Karpas-422 (cell line): ENCODE measurements around the gene SMARCC1. TPM values are rescaled to one million over a fixed set of nuclear protein-coding genes. Genes with fewer than 3 reads are reported as not detected.

Experiments used
- DNase-seq: peaks from one replicate; pipeline ENCODE4 v3.0.0-alpha.2; 2015
- H2AFZ ChIP-seq: fragments of 200-600 bp; sonication (generic); 2 replicates; pipeline ENCODE4 v1.6.1; 2014; ENCODE audit warnings: antibody characterized with exemption, low read length, mixed read lengths
- H3K27ac ChIP-seq: fragments of 200-600 bp; sonication (generic); 2 replicates; pipeline ENCODE4 v1.5.1; 2014; ENCODE audit warnings: mild to moderate bottlenecking, low read length, moderate library complexity
- H3K27me3 ChIP-seq: fragments of 200-600 bp; sonication (generic); 2 replicates; pipeline ENCODE4 v1.6.1; 2014; ENCODE audit warnings: low read length, mixed read lengths
- H3K36me3 ChIP-seq: fragments of 200-600 bp; sonication (generic); 2 replicates; pipeline ENCODE4 v1.6.1; 2014; ENCODE audit warnings: low read length, mixed read lengths; ENCODE audit not compliant: insufficient read depth
- H3K4me1 ChIP-seq: fragments of 200-600 bp; sonication (generic); 2 replicates; pipeline ENCODE4 v1.6.1; 2014; ENCODE audit warnings: mild to moderate bottlenecking, low read length, mixed read lengths
- H3K4me2 ChIP-seq: fragments of 200-600 bp; sonication (generic); 2 replicates; pipeline ENCODE4 v1.6.1; 2014; ENCODE audit warnings: low read length, low read depth, mild to moderate bottlenecking; ENCODE audit not compliant: poor library complexity, severe bottlenecking
- H3K4me3 ChIP-seq: fragments of 200-600 bp; sonication (generic); 2 replicates; pipeline ENCODE4 v1.5.1; 2014; ENCODE audit warnings: mild to moderate bottlenecking, antibody characterized with exemption, low read length, mixed read lengths
- H3K79me2 ChIP-seq: fragments of 200-600 bp; sonication (generic); 2 replicates; pipeline ENCODE4 v1.6.1; 2014; ENCODE audit warnings: mild to moderate bottlenecking, low read length, mixed read lengths
- H3K9ac ChIP-seq: fragments of 200-600 bp; sonication (generic); 2 replicates; pipeline ENCODE4 v1.6.0; 2014; ENCODE audit warnings: low read length
- H3K9me2 ChIP-seq: fragments of 200-600 bp; sonication (generic), shearing (Covaris generic); replicated peaks from 2 replicates; pipeline ENCODE4 v1.6.0; 2014; ENCODE audit warnings: mild to moderate bottlenecking, low read length, moderate library complexity; ENCODE audit not compliant: insufficient read depth
- H3K9me3 ChIP-seq: fragments of 300-700, 200-600 bp; sonication (generic); 2 replicates; pipeline ENCODE4 v1.6.1; 2014; ENCODE audit warnings: low read length, mixed read lengths
- H4K20me1 ChIP-seq: fragments of 200-600 bp; sonication (generic); 2 replicates; pipeline ENCODE4 v1.6.1; 2014; ENCODE audit warnings: mild to moderate bottlenecking, antibody characterized with exemption, low read length, low read depth; ENCODE audit not compliant: insufficient read depth
- total RNA-seq: library from RNA; depleted of rRNA; stranded (reverse); fragments of >200 nt; shearing (Covaris generic); gene quantifications from 2 replicates; pipeline ENCODE4 v1.2.3, GENCODE V29; 2014; ENCODE audit warnings: low replicate concordance

Gene SMARCC1
- total RNA-seq, 1 experiment from 2014 or later: 71.3 TPM

- Histone ChIP-seq H3K79me2 (no peaks in the 10 kb centered on the region), H3K36me3 (no peaks in the 10 kb centered on the region), H3K27ac (no peak overlapping the region)
These were observed 201.8 kb downstream of the SMARCC1 start for GRCh38 chr3:47579875-47580274.

DNA sequence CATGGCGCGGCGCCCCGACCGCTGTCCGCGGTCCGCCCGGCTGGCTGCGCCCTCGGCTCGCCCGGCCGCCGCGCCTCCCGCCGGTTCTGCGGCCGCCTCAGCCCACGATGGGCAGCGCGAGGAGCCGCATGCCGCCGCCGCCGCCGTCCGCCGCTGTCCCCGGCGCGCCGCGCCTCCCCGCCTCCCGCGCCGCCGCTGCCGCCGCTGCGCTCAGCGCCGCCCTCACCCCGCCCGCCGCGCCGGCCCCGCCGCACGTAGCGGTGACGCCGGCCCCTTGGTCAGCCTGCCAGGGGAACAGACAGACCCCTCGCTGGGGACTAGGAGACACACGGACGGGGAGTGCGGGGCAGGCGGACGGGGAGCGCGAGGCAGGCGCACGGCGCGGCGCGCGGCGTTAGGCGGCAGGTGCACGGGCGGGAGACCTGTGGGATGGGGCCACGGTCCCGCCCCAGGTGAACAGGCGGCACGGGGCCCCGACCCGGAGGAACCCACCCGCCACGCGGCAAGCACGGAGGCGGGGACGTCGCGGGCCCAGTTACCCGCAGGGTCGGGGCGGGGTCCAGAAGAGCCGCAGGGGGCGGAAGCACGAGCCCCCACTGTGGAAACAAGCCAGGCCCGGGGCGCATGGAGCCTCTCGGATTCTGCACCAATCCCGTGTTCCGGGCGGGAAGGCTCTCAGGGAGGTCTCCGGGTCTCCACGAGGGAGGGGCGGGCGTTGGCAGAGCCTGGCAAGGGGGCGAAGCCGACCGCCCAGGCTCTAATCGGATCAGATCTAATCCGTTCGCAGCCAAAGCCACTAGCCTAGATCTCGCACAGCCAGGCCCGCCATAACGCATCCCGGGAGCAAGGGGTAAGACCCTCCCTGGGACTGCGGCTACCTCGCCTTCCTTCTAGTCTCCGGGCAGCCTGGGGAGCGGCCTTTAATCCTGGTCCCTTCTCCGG is 202.7 kb downstream of the SMARCC1 start, which contains the start of gene CSPG5:
Gene CSPG5, minus strand, starts transcription at position 175 of the 942 bp plus-strand sequence. Its CDS starts 172 bp downstream, at position 3.
- H3K36me3 ChIP-seq: no peaks in the 10 kb centered on the region
- H3K4me2 ChIP-seq: peak within 1 kb of the TSS; percentile 42
- no peaks in the 10 kb centered on the region for H4K20me1 ChIP-seq
- H3K9me3 ChIP-seq: no peaks in the 10 kb centered on the region
- no peak within 1 kb of the TSS for H3K9ac ChIP-seq
- no peak within 1 kb of the TSS for H3K27ac ChIP-seq
- no peak for DNase-seq
- no peaks in the 10 kb centered on the region for H3K79me2 ChIP-seq
- no peaks in the 10 kb centered on the region for H3K27me3 ChIP-seq
- H3K9me2 ChIP-seq: no peaks in the 10 kb centered on the region
- H2AFZ ChIP-seq: no peak within 1 kb of the TSS
- peaks cover 2% of the 10 kb centered on the region for H3K4me1 ChIP-seq
- no peak within 1 kb of the TSS for H3K4me3 ChIP-seq

More at GRCh38 chr3:47579875-47580274, 201.8 kb downstream of the SMARCC1 start:
- Histone ChIP-seq H3K9ac (no peak overlapping the region), H3K4me3 (no peak overlapping the region), H3K27me3 (no peaks in the 10 kb centered on the region), H3K9me3 (no peaks in the 10 kb centered on the region), H4K20me1 (no peaks in the 10 kb centered on the region), H3K4me2 (no peak overlapping the region), H3K9me2 (no peaks in the 10 kb centered on the region), H3K4me1 (no peaks in the 10 kb centered on the region), H2AFZ (no peak overlapping the region)
- no peak for DNase-seq

DNA sequence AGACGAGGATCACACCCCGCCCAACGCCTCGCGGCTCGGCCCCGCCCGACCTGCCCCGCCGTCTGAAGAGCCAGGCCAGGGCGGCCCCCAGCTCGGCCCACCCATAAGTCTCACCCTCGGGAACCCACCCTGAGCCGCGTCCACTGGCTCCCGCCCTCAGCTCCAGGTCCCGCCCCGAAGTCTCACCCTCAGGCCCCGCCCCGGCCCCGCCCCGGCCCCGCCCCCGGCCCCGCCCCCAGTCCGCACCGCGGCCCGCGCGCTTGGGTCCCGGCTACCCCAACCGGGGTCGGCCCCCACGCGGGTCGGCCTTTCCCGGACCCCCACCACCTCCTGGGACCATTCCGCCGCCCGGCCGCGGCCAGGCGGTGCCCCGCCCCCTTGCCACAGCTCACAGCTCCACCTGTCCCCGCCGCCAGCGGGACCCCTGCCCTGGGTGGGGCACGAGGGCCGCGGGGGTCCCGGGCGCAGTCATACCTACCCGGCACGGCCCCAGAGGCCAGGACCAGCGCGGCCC is 203.5 kb downstream of the SMARCC1 start:
- Histone ChIP-seq H2AFZ (no peak overlapping the region), H3K9me2 (no peaks in the 10 kb centered on the region), H3K79me2 (no peaks in the 10 kb centered on the region), H3K36me3 (no peaks in the 10 kb centered on the region), H3K4me3 (no peak overlapping the region), H3K27me3 (no peaks in the 10 kb centered on the region), H3K4me2 (peak overlapping the region; percentile 42), H3K4me1 (peaks cover 10% of the 10 kb centered on the region), H3K9ac (no peak overlapping the region), H4K20me1 (no peaks in the 10 kb centered on the region), H3K27ac (no peak overlapping the region), H3K9me3 (no peaks in the 10 kb centered on the region)
- DNase-seq: no peak

DNA sequence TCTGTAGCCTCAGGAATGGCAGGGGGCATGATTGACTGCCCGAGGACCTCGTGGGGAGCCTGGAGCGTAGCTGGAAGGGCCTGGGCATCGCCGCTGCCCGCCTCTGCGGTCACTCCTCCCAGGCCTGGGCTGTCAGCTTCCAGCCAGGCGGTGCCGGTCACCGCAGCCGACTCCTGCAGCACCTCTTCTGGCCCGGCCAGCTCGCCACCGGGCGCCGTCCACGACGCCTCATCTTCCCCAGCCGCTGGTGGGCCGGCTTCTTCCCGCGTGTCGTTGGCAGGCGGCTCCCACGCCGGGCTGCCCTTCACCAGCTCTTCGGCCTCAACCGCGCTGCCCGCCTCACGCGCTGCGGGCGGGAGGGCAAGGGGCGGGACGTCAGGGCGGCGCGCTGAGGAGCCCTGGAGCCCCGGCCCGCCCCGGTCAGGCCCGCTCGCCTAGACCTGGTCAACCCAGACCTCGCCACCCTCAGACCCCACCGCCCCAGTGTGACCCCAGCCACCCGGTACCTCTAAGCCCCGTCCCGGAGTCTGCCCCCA is 204.0 kb downstream of the SMARCC1 start:
- Histone ChIP-seq H4K20me1 (no peaks in the 10 kb centered on the region), H3K9me2 (no peaks in the 10 kb centered on the region), H3K27ac (no peak overlapping the region), H3K36me3 (no peaks in the 10 kb centered on the region), H3K4me3 (no peak overlapping the region), H3K9ac (no peak overlapping the region), H2AFZ (no peak overlapping the region), H3K9me3 (no peaks in the 10 kb centered on the region), H3K79me2 (no peaks in the 10 kb centered on the region), H3K4me1 (peaks cover 11% of the 10 kb centered on the region), H3K27me3 (no peaks in the 10 kb centered on the region), H3K4me2 (no peak overlapping the region)
- no peak for DNase-seq

DNA sequence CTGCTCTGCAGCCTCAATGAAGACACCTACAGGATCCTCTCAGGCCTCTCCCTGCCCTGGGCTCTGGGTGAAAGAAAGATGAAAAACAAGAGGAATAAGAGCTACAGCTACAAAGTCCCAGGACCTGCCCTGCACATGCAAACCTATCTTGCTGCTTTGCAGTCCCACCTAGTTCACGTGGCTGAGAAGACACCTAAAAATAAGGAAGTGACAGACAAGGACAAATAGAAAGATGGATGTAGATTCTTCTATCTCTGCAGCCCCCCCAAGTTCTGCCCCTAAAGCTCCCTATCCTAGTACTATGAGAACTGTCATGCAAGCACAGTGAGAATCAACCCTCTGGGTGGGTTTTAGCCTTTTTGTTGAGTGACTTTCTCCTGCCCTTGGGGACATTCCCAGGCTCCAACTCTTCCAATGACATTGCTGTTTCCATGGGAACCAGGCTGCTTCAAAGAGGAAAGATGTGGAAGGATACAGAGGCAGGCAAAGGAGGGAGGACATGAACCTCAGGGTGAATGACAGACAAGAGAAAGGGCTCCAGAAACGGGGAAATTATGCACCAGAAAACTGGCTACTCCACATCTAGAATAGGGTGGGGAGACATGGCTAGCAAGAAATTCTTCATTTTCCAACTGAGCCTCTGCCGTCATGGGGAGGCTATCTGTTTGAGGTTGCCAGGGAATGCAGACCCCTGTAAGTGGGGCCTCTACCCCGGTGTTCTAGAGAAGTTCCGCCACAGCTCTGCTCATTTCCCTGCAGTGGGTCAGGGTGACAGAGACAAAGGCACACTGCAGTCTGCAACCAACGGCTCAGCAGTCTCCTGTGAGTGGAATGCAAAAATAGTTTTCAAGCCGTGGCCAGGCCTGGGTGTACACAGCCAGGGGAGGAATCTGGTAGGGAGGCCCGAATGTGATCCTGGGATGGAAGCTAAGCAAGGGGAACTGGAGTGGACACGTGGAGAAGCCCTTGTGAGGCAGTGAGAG is 208.2 kb downstream of the SMARCC1 start:
- no peaks in the 10 kb centered on the region for H3K9me3 ChIP-seq
- no peak overlapping the region for H3K27ac ChIP-seq

GRCh38 chr3:47571391-47572175 is 210.1 kb downstream of the SMARCC1 start:
- H3K4me1 ChIP-seq: peaks cover 11% of the 10 kb centered on the region
- H3K9me3 ChIP-seq: no peaks in the 10 kb centered on the region
- H3K27me3 ChIP-seq: no peaks in the 10 kb centered on the region
- no peaks in the 10 kb centered on the region for H3K36me3 ChIP-seq
- no peaks in the 10 kb centered on the region for H4K20me1 ChIP-seq
- H3K4me2 ChIP-seq: no peak overlapping the region
- H3K9ac ChIP-seq: no peak overlapping the region
- H3K79me2 ChIP-seq: no peaks in the 10 kb centered on the region
- no peak overlapping the region for H2AFZ ChIP-seq
- no peak overlapping the region for H3K27ac ChIP-seq
- DNase-seq: no peak
- H3K9me2 ChIP-seq: no peaks in the 10 kb centered on the region
- H3K4me3 ChIP-seq: no peak overlapping the region

More for the DNA sequence above, 208.2 kb downstream of the SMARCC1 start:
- H3K4me1 ChIP-seq: peaks cover 11% of the 10 kb centered on the region
- no peak for DNase-seq
- H3K9me2 ChIP-seq: no peaks in the 10 kb centered on the region
- H3K27me3 ChIP-seq: no peaks in the 10 kb centered on the region
- H3K79me2 ChIP-seq: no peaks in the 10 kb centered on the region
- H3K9ac ChIP-seq: no peak overlapping the region
- no peak overlapping the region for H3K4me3 ChIP-seq
- H2AFZ ChIP-seq: peak overlapping the region; percentile 42; the same call in 1 of the 2 replicates
- no peaks in the 10 kb centered on the region for H4K20me1 ChIP-seq
- no peak overlapping the region for H3K4me2 ChIP-seq
- H3K36me3 ChIP-seq: no peaks in the 10 kb centered on the region

DNA sequence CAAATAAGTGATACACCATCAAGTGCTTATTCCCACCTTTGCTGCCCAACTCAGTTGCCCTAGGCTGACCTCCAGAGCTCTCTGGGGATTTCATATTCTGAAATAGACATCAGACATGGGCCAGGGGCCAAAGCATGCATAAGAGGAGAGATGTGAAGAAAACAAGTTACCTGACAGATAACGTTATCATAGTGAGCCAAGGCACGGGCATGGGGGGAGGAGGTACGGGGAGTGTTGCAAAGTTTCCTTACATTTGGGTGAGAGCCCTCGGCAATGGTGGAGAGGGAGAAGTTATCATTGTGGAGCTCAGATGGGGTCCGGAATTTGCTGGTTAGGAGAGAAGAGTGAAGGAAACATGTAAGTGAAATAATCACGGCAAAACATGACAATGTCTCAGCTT is 212.8 kb downstream of the SMARCC1 start:
- no peak for DNase-seq
- Histone ChIP-seq H3K27me3 (no peaks in the 10 kb centered on the region), H3K9me3 (no peaks in the 10 kb centered on the region), H3K4me3 (no peak overlapping the region), H3K9me2 (no peaks in the 10 kb centered on the region), H3K27ac (no peak overlapping the region), H3K9ac (no peak overlapping the region), H4K20me1 (no peaks in the 10 kb centered on the region), H3K79me2 (no peaks in the 10 kb centered on the region), H3K36me3 (no peaks in the 10 kb centered on the region), H3K4me1 (peaks cover 8% of the 10 kb centered on the region), H2AFZ (no peak overlapping the region), H3K4me2 (no peak overlapping the region)
